GM19372 (cell line): ENCODE results near the gene TTC39A.
"Not testable (repeated sequence)": the region's sequence is repeated elsewhere in the genome, so short reads cannot be mapped to it uniquely, and the experiment has no call there.

Source experiments
- ATAC-seq: cut with Tn5 transposase; IDR thresholded peaks from one replicate; pipeline ENCODE4 v1.9.1; 2021; ENCODE audit warnings: mild to moderate bottlenecking, low read depth, moderate library complexity; ENCODE audit not compliant: unreplicated experiment

The TTC39A gene

DNA sequence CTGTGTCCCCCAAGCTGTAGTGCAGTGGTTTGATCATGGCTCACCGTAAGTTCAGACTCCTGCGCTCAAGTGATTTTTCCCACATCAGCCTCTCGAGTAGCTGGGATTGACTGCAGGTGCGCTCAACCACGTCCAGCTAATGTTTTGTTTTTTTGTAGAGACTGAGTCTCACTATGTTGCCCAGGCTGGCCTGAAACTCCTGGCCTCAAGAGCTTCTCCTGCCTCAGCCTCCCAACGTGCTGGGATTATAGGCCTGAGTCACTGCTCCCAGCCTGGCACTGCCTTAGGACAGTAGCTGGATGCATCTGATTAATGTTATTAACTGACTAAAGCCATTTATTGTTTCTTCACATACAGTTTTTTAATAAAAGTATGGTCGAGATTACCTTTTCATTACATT lies 54.1 kb downstream of the TTC39A start:
- ATAC-seq: no peak

DNA sequence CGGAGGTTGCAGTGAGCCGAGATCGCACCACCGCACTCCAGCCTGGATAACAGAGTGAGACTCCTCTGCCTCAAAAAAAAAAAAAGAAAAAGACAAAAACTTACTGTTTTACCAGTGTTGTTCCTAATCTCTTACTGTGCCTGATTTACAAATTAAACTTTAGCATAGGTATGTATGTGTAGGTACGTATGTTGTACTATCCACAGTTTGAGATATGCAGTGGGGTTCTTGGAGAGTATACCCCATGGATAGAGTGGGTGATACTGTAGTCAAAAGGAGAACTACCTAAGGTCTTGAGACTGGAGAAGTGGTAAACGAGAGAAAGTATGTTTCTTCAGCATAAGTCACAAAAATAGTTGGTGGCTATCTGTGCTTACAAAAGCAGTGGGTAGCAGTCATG lies 55.7 kb downstream of the TTC39A start:
- no peak for ATAC-seq

DNA sequence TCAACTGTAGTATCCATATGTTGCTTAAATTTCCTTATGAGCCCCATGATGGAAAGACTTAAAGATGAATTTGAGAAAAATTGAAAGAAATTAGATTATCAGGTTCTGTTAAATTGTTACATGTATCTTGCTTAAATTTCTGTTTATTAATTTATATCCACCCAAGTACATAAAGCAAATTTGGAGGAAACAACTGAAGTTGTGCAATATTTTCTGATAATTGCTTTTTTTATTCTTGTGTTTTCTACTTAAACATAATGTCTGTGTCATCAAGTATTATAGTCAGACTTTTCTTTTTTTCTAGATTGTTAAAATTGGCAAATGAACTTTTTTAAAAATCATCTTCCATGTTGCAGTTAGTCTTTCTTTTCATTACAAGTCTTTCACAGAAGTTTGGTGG lies 57.4 kb downstream of the TTC39A start:
- ATAC-seq: no peak

DNA sequence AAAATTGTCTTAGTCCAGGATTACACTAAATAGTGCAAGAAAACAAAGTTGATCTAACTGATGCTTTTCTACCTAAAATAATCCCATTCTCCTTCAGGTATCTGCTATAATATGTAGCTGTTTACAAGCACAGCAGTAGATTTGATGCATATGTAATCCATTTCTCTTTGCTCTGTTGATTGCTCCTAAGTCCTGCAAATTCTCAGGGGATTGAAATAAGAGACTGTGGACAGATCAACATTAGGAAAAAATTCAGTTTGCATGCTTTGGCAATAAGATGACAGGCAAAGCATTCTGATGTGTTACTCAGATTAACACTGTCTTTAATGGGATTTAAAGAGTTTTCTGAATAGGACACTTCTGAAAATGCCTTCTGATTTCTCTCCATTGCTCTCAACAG lies 59.6 kb downstream of the TTC39A start:
- ATAC-seq: no peak

DNA sequence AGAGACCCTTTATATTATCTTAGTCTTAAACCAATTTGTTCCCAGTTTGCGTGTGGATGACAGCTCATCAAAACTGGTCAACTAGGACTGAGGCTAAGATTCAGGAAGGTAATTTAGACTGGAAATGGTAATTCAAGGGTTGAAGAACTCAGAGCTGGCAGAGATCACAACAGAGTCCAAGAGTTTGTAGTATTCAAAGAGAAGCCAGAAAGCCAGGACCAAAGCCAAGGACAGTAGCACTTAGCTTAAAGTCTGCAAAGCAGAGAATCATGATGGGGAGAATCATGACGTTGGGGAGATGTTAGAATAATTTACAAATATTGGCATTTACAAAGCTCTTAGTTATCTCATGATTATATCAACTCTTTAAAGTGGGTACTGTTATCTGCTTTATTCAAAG lies 61.7 kb downstream of the TTC39A start:
- ATAC-seq: no peak

DNA sequence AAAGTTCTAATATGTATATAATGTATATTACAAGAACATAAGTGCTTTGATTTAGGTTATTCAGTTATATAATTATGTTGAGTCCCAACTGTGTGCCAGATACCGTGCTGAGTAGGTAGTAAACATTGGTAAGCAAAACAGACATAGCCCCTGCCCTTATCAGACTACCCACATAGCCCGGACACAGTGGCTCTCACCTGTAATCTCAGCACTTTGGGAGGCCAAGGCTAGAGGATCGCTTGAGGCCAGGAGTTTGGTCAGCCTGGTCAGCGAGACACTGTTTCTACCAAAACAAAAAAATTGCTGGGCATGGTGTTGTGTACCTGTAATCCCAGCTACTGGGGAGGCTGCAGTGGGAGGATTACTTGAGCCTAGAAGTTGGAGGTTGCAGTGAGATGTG lies 63.6 kb downstream of the TTC39A start:
- no peak for ATAC-seq

DNA sequence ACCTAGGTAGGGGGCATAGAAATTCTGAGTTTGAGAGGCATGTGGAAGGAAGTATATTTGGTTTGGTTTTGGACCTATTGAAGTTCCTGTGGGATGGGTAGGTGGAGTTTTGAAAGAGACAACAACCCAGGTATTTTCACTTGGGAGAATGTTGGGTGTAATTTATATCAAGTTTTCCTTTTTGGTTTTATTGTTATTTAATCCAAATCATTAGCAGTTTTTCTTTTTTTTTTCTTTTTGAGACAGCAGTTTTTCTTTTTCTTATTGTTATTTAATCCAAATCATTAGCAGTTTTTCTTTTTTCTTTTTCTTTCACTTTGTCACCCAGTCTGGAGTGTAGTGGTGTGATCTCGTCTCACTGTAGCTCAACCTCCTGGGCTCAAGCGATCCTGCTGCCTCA lies 64.2 kb downstream of the TTC39A start:
- ATAC-seq: no peak

DNA sequence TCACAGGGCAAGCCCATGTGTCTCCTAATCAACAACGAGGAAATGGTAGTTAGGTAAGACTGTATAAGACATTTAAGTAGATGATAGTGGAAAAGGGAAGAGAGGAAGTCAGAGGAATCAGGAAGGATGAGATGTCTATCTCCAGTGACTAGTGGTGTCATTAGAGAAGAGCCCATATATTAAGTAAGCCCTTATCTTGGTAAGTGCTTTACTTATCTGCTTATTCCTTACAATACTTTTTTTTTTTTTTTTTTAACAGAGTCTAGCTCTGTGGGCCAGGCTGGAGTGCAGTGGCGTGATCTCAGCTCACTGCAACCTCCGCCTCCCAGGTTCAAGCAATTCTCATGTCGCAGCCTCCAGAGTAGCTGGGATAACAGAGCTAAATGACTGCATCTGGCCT lies 64.7 kb downstream of the TTC39A start:
- ATAC-seq: no peak

DNA sequence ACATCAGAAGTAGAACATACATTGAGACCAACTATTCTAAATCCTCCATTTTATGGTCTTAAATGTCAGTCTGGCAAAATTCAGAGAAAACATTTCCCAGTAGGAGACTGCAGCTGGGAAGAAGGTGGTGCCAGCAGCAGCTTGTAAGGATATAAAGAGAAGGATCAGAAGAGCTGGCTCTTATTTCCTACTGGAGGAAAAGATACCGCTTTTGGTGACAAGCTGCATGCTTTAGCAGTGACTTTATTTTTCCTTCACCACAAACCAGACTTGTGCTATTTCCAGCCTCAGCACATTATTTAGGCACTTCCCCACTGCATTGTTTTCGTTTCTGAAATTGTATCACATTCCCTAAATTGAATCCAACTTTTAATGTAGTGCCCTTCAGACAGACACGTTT lies 65.9 kb downstream of the TTC39A start:
- ATAC-seq: no peak

DNA sequence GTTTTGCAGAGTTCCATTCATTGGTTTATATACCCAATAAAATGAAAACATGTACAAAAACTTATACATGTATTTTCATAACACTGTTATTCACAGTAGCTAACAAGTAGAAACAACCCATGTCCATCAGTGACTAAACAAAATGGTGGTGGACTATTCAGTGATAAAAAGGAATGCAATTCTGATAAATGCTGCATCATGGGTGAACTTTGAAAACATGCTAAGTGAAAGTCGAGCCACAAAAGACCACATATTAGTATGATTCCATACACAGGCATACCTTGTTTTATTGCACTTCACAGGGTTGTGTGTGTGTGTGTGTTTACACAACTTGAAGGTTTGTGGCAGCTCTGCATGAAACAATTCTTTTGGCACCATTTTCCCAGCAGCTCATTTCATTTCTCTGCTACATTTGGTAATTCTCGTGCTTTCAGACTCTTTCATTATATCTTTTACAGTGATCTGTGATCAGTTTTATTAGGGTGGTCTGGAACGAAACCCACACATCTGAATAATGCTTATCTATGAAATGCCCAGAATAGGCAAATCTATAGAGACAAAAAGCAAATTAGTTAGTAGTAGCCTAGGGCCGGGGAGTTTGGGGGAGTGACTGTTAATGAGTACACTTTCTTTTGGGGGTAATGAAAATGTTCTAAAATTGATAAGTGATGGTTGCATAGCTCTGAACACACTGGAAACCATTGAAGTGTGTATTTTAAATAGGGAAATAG lies 67.0 kb downstream of the TTC39A start:
- no peak for ATAC-seq

DNA sequence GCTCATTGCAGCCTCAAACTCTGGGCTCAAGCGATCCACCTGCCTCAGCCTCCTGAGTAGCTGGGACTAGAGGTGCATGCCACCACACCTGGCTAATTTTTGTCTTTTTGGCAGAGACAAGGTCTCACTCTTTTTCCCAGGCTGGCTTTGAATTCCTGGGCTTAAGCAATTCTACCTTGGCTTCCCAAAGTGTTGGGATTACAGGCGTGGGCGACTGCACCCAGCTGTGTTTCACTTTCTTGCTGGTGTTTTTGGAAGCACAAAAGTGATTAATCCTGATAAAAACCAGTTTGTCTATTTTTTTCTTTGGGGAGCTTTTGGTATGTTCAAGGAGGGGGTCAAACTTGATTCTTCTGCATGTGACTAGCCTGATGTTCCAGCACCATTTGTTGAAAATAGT lies 75.0 kb downstream of the TTC39A start:
- no peak for ATAC-seq

DNA sequence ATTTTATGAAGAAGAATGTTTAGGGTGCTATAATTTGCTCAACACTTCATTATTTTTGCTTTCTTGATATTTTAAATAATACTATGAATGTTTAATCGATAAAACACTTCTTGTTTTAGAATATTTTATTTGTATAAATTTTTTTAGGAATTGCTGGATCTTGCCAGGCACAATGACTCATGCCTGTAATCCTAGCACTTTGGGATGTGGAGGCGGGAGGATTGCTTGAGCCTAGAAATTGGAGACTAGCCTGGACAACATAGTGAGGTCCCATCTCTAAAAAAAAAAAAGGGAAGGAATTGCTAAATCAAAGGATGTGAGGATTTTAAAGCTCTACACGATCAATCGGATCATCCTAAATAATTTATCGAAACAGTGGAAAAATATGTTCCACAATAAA lies 76.7 kb downstream of the TTC39A start:
- ATAC-seq: no peak

DNA sequence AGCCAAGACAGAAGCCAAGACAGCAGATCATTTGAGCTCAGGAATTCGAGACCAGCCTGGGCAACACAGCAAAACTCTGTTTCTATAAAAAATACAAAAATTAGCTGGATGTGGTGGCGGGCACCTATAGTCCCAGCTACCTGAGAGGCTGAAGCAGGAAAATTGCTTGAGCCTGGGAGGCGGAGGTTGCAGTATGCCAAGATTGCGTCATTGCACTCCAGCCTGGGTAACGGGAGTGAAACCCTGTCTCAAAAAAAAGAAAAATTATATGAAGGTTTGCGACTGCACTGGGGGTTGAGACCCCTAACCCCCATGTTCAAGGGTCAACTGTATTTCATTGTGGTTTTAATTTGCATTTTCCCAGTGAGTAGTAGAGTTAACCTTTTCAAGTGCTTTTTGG lies 78.0 kb downstream of the TTC39A start:
- ATAC-seq: no peak

DNA sequence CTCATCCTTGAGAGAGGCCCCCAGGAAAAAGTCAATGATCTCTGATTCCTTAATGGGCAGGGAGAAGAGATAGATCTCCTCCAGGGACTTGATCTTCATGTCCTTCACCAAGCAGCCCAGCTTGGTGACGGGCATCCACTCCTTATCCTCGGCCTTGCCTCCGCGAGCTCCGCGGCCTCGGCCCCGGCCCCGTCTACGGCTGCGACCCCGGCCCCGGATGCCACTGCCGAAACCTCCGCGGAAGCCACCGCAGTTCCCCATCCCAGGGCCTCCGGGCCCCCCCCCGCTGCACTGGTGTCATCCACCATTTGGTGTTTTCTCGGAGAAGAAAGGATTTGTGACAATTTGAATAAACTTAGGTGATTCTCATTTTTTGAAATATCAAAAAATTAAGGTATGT lies 79.2 kb downstream of the TTC39A start:
- not testable (repeated sequence) for ATAC-seq

DNA sequence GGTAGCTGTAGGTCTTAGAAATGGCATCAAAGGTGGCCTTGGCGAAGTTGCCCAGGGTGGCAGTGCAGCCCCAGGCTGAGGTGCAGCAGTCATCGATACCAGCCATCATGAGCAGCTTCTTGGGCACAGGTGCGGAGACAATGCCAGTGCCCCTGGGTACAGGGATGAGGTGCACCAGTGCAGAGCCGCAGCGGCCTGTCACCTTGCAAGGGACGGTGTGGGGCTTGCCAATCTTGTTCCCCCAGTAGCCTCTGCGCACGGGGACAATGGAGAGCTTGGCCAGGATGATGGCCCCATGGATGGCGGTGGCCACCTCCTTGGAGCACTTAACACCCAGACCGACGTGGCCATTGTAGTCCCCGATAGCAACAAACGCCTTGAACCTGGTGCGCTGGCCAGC lies 79.6 kb downstream of the TTC39A start:
- not testable (repeated sequence) for ATAC-seq

DNA sequence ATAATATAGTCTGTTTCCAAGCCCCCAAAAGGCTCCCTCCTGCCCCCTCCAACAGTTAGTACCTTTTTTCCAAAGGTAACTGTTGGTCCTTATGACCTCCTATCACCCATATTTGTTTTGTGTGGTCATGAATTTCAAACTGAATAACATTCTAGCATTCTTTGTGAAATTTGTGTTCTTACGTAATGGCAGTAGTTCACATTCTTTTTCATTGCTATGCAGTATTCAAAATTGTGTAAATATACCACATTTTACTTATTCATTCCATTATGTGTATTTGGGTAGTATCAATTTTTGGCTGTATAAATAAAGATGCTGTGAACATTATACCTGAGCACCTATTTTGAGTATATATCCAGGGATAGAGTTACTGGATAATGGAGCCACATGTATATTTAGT lies 80.9 kb downstream of the TTC39A start:
- ATAC-seq: no peak

DNA sequence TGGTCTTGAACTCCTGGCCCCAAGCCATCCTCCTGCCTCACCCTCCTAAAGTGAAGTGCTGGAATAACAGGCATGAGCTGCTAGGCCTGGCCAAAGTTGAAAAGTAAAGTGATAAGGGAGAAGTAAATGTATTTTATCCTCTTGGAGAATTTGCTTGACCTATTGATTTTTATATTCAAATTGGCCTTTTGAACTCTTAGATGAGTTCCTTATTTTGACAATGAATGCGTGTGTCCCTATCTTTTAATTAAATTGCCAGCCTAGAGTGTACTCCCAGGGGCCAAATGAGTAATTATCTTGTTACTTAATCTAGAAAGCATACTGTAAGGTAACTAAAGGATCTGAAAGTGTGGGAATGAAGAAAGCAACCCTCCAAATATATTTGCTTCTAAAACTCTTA lies 82.9 kb downstream of the TTC39A start:
- ATAC-seq: no peak

DNA sequence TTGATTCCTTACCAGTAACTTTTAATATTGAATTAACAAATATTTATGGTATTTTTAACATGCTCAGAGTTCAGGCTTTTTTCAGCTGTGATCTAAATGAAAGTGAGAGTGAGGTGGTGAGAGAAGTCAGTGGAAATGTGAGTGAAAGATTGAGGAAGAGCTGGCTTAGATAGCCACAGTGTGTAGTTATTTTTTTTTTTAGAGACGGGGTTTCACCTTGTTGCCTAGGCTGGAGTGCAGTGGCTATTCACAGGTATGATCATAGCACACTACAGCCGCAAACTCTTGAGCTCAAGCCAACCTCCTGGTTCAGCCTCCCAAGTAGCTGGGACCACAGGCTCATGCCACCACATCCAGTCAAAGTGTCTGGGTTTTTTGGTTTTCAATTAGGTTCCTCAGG lies 83.3 kb downstream of the TTC39A start:
- peak; percentile 65 for ATAC-seq

DNA sequence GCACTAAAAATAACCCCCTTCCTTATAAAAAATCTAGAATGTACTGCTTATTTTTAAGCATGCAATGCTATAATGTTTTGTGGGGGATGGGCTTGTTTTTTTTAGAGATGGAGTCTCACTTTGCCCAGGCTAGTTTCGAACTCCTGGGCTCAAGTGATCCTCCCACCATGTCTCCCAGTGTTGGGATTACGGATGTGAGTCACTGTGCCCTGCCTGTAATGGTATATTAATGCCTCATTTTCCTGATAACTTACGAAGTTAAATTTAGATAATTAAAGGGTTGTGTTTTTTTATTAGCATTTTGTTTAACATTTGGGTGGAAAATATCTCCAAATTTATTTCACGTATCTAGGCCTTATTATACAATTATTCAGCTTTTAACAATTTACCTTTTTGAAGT lies 87.8 kb downstream of the TTC39A start:
- no peak for ATAC-seq

DNA sequence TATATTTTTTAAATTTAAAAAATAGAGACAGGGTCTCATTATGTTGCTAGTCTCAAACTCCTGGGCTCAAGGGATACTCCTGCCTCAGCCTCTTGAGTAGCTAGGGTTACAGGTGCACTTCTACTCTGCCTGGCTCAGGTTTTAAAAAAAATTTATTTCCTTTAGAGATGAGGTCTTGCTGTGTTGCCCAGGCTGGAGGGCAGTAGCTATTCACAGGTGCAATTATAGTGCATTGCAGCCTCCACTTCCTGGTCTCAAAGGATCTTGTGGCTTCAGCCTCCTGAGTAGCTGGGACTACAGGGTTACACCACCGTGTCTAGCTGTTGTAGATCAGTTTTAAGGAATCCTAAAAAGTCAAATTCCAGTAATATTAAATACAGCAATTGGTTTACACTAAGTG lies 89.2 kb downstream of the TTC39A start:
- ATAC-seq: no peak

DNA sequence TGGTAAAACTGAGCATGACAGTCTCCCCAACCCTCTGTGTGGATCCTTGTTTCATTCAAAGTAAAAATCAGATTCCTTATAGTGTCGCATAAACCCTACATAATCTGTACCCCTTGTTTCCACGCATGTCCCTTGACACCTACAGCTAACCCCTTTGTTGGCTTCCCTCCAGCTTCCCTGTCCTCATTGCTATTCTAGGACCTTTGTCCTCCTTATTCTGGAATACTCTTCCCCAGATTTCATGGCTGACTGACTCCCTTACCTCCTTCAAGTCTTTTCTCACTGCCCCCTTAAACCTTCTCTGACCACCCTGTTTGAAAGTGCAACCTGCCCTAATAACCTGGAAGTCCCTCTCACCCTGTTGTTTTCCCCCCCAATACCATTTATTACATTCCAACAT lies 90.3 kb downstream of the TTC39A start:
- ATAC-seq: no peak

DNA sequence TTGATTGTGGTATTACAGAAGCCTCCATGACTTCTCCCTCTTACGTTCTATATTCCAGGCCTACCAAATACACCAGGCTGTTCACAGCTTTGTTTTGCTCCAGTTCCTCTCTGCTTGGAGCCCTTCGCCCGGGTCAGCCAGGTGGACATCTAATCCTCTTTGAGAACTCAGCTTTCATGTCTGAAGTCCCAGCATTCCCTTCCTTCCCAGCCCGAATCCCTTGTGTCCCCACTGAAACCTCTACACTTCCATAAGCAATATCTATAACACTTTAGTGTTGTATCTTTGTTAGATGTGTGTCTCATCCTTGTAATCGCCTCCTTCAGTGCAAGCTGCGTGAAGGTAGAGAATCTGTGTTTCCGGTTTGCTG lies 92.3 kb downstream of the TTC39A start:
- no peak for ATAC-seq
